IPS-11a (cell line): Measurements from ENCODE around the gene LILRB2.
"Not testable (repeated sequence)": the region's sequence is repeated elsewhere in the genome, so short reads cannot be mapped to it uniquely, and the experiment has no call there.

Experiments
- H3K4me3 ChIP-seq: one replicate; pipeline ENCODE4 v1.5.1; 2013; ENCODE audit warnings: low read depth, low read length, control low read depth

LILRB2 gene

DNA sequence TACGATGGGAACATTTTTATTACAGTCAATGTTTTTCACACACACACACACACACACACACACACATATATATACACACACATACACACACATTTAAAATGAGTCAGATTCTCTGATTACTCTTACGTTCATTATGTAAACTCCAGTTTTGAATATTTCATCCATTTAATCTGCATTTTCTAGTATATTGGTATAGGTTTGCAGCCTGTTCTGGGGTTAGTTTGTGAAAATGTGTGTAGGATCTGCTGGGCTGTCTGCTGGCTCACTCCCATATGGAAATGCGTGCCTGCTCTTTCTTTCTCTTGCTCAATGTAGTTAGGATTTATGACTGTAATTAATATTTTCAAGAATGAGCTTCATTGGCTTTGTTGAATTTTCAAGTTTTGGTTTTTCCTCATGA lies 7.1 kb downstream of the LILRB2 start:
- no peak overlapping the region for H3K4me3 ChIP-seq

DNA sequence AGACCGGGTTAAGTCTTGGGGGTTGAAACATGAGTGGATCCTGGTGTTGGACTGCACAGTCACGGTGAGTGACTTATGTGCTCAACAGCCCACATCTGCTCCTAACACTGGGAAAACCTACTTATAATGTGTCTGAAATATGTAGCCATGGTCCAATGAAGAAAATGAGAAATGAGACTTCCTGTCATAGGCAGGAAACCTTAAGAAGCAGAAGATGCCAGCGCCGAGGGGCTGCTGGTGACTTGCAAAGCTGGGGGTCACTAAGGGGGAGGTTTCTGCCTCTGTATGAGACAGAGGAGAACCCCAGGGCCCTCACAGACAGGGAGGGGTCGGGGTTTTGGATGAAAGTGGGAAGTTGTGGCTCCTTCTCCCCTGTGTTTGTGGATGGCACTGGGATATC lies 8.7 kb downstream of the LILRB2 start:
- not testable (repeated sequence) for H3K4me3 ChIP-seq

DNA sequence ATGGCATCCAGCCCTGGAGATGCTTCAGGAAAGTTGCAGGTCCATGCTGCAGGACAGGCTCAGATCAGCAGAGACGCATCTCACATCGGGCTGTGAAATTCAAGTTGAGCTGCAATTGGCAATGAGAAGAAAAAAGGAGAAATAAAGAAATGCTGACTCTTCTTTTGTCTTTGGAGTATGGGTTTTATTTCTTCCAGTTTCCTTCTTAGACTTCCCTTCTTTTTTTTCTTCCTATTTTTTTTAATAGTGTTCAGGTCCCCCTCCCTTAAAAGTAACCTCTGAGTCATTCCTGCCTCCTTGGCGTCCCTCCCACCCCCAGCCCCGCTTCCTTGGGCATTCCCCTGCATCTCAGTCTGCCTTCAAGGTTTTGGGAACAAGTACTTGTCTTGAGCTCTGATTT lies 9.3 kb downstream of the LILRB2 start:
- H3K4me3 ChIP-seq, result not testable (repeated sequence)

DNA sequence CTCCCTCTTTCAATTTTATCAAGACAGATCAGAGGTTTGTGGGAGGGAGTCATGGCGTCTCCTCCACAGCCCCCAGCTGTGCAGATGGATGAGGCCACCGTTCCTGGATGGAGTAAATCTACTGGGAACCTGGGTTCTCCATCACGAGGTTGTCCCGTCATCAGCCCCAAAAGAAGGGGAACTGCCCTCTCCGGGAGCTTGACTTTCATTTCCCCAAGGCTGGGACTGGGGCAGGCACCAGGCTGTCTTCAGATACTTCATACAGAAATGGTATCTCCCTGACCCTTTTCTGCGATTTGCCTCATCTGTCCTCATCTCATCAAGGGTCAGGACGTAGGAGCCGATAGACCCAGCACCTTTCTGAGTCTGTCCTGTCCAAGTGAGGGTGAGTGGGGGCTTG lies 9.8 kb downstream of the LILRB2 start:
- no peak overlapping the region for H3K4me3 ChIP-seq

DNA sequence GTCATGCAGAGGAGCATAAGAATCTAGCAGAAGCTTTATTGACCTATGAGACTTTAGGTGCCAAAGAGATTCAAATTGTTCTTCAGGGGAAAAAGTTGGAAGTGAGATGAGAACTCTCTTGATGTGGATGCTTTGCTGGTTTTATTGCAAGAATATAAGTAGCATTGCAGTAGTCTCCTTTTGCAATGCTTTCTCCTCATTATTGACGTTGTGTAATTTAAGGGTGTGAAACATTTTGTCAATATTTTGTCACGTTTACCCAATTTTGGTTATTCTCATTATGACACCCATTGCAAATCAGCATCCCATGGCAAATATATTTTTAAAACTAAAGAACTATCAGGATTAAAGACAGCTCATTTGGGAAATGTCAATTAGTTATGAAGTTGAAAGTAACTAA lies 12.0 kb downstream of the LILRB2 start:
- H3K4me3 ChIP-seq, result no peak overlapping the region

DNA sequence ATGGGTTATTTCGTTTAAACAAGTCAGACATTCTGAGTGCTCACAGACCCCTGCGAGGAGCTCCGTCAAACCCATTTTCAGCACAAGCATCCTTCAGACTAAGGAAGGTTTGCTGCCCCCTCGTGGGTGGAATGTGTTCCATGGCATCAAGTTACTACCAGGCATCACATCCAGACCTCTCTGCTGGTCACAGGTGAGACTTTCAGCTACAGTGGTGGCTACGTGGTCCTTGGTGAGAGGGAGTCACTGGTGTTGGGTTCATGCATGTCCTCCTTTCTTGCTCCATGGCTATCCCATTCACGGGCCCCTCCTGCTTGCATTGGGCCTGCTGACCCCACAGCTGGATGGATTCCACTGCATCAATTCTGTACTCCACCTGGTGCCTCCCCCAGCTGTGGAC lies 14.8 kb downstream of the LILRB2 start:
- no peak overlapping the region for H3K4me3 ChIP-seq

DNA sequence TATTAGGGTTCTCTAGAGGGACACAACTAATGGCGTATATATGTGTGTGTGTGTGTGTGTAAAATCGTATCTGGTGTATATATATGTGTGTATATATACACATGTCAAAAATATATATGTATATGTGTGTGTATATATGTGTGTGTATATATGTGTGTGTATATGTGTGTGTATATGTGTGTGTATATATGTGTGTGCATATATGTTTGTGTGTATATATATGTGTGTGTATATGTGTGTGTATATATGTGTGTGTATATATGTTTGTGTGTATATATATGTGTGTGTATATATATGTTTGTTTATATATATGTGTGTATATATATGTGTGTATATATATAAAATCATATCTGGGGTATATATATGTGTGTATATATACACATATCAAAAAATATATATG lies 18.4 kb downstream of the LILRB2 start:
- H3K4me3 ChIP-seq, result no peak overlapping the region

DNA sequence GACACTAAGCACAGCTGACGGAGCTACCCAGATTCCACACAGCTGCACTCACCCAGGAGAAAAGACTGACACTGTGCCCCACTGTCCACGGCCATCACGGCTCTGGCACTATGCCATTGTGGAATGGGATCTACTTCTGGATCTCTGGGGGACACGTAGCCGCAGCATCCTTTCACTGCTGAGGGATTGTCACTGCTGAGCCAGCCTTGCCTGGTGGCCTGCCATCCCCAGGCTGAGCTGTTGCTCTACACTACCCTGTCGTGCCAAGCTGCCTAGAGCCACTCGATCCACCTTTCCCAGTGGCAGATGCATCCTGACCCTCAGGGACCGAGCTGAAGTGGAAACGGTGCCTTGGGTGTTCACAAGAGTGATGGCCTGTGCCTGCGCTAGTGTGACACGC lies 18.8 kb downstream of the LILRB2 start:
- H3K4me3 ChIP-seq, result no peak overlapping the region

DNA sequence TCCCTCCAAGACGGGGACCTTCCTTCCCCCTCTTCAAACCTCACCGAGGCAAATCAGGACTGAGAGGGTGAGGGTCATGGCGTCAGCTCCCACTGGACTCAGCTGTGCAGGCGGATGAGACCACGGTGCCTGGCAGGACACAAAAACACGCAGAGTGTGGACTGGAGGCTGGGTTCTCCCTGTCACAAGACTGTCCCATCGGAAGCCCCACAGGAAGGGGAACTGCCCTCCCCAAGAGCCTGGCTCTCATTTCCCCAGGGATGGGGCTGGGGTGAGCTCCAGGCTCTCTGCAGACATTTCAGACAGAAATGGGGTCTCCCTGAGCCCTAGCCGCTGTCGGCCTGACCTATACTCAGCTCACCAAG lies 23.8 kb downstream of the LILRB2 start, which contains the start of gene LILRB5:
Gene LILRB5 (minus strand): TSS at position 158 of the 365 bp plus-strand sequence. CDS start 80 bp downstream, at position 78.
- no peak within 1 kb of the TSS for H3K4me3 ChIP-seq

DNA sequence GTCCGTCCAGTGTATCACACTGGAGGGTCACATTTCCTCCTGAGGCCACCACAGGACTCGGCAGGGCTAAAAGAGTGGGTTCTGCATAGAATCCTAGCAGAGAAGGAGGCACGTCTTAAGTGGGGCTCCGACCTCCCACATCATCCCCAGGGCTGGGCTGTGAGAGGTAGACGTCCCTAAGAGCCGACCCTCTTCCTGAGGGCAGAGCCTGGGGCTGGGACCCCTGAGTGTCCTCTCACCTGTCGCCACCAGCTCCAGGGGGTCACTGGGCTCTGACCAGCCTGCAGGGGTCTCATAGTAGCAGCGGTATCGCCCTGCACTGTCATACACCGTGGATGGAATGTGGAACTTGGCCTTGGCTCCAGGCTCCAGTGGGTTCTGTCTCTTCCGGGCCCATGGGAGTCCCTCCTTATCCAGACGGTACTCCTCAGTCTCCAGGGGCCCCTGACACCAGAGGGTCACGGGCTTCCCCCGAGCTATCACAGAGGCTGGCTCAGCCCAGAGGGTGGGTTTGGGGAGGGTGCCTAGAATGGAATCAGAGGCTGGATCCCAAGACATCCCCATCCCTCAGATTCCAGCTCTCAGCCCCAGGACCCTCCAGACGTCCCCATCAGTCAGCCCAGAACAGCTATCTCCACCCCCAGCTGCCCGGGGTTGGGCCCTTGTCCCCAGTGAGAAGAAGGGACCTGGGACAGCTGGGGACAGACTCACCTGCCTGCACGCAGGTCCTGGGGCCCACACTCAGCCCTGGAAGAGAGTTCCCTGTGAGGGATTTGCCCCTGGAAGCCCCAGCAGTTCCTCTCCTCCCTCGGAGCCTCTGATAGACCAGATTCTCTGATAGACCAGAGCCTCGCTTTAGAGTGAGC lies 24.4 kb downstream of the LILRB2 start:
- no peak overlapping the region for H3K4me3 ChIP-seq

DNA sequence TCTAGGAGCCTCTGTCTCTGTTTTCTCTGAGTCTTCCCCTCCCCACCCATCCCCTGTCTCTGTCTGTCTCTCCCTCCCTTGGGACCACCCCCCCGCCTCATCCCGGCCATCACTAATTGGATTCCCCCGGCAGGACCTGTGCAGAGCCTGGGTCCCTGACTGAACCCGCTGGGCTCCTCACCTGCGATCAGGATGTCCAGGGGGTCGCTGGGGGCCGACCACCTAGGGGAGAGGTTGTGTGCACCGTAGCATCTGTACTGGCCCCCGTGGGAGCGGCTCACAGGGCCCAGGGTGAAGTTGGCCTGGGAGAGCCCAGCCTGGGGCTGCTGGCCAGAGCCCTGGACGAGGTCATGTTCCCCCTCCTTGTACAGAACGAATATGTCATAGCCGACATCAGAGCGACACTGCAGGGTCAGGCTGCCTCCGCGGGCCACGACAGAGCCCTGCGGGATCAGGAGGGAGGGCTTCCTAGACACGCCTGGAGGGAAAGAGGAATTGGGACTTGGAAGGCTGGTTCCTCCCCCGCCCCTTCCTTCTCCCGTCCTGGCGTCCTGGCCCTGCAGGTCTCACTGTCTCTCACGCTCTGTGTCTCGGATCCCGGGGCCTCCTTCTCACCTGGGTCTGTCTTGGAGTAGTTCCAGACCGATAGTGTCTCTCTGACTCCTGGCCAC lies 25.7 kb downstream of the LILRB2 start:
- H3K4me3 ChIP-seq, result no peak overlapping the region

DNA sequence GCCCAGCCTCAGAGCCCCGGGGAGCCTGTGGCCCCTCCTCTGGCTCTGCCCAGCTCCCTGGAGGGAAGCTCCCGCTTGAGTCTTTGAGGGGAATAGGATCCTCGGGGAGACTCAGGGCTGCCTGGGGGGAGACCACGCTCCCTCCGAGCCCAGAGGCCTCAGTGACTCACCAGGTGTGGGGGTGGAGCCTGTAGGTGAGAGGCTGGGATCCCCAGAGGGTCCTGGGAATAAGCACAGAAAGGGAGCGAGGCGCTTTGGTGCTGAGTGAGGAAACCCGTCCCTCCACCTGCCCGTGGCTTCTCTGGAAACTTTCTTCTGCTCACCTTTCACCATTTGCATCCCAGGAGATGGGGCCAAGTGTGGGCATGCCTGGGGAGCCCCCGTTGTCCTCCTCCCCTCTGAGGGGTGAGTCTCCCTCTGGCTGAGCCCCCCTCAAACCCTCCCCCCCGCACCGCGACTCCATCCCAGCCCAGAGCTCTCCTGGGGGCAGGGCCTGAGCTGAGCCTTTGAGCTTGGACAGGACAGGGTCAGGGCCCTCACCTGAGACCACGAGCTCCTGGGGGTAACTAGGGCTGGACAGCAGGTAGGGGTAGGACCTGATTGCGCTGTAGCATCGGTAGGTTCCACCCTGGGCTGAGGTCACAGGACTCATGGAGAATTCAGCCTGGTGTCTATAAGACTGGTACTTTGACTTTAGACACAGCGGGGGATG lies 26.6 kb downstream of the LILRB2 start:
- H3K4me3 ChIP-seq, result no peak overlapping the region

DNA sequence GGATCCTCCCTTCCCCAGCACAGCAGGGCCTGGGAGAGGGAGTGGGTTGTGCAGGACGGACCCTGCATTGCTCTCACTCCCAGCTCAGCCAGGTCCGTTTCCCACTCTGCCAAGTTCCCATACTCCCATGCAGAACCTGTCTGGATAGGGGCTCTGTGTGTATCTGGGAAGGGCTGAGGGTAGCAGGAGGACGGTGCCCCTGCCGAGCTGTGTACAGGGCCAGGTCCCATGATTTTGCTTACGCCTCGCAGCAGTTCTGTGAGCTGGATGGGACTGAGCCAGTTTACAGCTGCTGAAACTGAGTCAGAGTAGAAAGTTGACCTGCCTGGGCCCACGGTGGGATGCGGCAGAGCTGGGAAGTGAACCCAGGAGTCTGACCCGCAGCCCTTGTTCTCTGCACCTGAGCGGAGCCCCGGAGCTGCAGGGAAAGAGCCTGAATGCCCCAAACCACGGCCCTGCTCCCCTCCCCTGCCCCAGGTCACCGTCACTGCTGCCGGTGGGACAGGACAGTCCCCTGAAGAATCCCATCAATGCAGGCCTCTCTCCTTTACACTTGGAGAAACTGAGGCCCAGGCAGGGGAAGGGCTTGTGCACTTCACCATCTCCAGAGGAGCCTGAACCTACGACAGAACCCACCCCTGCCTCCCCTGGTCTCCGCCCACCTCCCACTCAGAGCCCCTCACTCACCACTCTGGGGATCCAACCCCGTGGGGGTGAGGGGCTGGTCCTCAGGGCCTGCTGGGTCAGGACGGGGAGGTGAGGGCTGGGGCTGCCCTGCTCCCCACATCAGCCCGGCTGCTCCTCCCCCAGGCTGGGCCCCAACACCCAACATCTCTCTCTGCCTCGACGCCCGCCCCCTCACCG lies 27.3 kb downstream of the LILRB2 start:
- H3K4me3 ChIP-seq, result no peak overlapping the region

DNA sequence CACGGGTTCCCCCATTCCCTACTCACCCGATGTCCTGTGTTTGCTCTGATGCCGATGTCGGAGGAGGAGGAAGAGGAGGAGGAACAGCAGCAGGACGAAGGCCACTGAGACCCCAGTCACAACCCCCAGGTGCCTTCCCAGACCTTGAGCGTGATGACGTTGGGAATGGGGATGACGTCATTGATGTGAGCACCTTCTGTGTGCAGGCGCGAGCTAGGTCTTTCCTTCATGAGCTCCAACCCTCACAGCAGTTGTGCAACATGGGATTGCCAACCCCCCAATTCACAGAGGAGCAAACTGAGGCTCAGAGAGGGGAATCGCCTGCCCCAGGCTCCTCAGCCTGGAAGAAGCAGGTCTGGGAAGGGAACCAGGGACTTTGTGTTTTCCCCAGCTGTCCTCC lies 28.1 kb downstream of the LILRB2 start:
- no peak overlapping the region for H3K4me3 ChIP-seq

DNA sequence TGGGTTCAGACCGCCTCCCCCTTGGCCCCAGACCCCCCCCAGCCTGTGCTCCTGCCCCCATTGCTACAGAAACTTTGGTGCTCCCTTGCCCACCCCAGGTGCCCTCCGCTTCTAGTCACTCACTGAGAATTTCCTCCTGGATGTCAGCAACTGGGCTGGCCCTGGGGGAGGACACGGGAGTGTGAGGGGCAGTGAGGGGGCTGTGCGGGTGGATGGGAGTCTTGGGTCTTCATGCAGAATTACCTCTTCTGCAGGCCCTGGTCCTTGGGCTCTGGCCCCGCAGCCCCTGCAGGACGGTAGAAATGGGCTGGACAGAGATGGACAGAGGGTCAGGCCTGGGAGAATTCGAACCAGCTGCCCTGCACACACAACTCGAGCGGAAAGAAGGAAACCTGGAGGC lies 28.7 kb downstream of the LILRB2 start:
- no peak overlapping the region for H3K4me3 ChIP-seq

DNA sequence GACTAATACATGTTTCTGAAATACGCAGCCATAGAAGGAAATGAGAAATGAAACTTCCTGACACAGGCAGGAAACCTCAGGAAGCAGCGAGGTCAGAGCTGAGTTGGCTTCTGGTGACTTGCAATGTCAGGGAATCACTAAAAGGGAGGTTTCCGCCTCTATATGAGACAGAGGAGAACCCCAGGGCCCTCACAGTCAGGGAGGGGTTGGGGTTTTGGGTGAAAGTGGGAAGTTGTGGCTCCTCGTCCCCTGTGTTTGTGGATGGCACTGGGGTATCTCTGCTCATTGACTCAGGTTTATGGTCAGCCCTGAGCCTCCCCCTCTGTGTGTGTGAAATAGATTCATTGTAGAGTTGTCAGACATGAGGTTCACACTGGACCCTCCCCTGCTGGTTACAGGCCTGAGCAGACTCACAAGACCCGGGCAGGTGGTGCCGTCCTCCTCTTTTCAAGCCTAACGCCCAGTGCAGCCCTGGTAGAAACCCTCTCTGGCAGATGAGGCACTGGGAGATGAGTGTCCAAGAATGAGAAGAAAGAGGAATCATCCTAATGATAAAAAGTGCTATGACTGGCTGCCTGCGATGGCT lies 32.8 kb downstream of the LILRB2 start:
- H3K4me3 ChIP-seq, result no peak overlapping the region

DNA sequence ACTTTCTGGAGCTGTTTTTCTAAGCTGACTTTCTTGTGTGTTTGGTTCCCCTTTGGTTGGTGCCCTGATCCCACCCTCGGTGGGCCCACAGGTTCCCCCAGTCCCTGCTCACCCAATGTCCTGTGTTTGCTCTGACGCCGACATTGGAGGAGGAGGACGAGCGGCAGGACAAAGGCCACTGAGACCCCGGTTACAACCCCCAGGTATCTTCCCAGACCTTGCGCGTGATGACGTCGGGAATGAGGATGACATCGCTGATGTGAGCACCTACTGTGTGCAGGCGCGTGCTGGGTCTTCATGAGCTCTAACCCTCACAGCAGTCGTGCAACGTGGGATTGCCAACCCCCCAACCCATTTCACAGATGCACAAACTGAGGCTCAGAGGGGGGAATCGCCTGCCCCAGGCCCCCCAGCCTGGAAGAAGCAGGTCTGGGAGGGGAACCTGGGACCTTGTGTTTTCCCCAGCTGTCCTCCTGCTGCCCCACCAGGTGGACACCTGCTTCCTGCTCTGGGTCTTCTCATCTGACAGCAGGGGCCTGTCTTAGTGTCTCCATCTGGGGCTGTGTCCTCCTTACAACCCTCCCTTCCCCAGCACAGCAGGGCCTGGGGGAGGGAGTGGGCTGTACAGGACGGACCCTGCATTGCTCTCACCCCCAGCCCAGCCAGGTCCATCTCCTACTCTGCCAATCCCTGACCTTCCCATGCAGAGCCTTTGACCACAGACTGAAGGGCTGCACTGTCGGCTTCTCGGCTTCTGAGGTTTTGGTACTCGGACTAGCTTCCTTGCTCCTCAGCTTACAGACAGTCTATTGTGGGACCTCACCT lies 33.6 kb downstream of the LILRB2 start:
- H3K4me3 ChIP-seq, result no peak overlapping the region

DNA sequence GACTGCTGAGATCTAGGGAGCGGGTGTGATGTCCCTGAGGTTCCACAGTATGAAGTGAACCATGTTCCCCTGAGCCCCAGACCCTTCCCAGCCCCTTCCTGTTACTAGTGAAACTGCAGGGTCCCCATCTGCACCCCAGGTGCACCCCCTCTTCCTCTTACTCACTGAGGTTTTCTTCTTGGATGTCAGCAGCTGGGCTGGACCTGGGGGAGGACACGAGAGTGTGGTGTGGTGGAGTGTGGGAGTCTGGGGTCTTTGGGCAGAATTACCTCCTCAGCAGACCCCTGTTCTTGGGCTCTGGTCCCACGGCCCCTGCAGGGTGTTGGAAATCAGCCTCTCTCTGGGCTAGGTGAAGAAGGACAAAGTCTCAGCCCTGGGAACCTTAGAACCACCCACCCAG lies 35.0 kb downstream of the LILRB2 start:
- H3K4me3 ChIP-seq, result no peak overlapping the region

DNA sequence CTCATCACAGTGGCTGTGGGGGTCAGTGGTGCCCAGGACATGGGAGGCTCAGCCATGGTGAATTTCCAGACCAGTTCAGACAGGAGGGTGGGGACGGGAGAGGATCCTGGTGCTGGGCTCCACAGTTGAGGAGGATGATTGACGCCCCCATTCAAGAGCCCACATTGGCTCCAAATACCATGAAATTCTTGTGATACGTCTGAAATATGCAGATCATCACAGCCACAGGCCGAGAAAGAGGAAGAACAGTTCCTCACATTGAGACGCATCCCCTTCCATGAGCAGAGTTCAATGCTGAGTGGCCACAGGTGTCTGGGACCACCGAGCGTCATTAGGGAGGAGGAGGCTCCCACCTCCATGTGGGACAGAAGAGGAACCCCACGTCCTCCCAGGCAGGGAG lies 37.1 kb downstream of the LILRB2 start:
- H3K4me3 ChIP-seq, result not testable (repeated sequence)

DNA sequence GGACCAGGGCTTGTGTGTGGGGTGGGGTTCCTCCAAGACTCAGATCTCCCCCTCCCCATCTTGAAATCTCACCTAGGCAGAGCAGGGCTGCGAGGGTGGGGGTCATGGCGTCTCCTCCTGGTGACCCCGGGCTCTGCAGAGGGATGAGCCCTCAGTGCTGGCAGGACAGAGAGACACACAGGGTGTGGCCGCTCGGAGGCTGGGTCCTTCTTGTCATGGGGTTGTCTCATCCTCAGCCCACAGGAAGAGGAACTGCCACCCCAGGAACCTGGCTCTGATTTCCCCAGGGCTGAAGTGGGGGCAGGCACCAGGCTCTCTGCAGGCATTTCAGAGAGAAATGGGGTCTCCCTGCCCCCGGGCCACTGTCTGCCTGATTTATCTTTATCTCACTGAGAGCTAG lies 38.3 kb downstream of the LILRB2 start, which contains the start of gene LILRA6:
Gene LILRA6 (minus strand): TSS at position 145 of the 400 bp plus-strand sequence.
- not testable (repeated sequence) for H3K4me3 ChIP-seq
